ENCODE data around the gene SLC6A12. TPM values are rescaled to one million over a fixed set of nuclear protein-coding genes. Genes with fewer than 3 reads are reported as not detected.
"Not testable (repeated sequence)": the region's sequence is repeated elsewhere in the genome, so short reads cannot be mapped to it uniquely, and the experiment has no call there.

SLC6A12 gene
- total RNA-seq, 2 donors from 2014 or later: 0.33 to 6.7 TPM

DNA sequence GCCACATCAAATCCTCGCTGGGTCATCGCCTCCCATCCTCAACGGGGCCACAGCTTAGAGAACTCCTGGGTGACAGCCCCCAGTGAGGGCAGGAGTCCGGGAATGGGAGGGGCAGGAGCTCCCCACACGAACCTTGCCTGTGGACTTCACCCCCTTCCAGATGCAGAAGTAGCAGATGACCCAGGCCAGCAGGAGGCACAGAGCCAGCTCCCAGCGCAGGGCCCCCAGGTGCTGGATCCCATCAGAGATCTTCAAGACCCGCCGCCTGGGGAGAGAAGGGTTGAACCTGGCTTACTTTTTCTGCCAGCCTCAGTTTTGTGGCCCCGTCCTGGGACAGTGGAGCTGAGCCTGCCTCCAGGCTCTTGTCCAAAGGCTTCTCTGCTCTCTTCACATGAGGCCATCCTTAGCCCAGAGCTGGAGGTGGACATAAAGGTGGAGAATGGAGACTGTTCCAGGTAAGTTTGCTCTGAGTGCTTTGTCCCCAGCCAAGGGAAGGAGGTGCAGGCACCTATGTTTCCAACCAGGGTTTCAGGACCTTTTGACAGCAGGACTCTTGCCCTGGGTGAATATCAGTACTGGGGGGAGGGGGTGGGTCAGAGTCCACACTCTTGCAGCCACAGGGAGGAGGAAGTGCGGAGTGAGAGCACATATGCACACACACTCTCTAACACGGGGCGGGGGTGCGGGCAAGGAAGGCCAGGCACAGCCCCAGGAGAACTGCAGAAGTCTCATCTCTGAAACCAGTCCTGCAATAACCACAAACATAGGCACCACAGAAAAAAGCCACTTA, 23.3 kb upstream of the SLC6A12 start:
- no peak for ATAC-seq
- peak in 1 of 4 donors; percentile 28 for DNase-seq
- no peak for TF ChIP-seq POLR2A (IDR thresholded peaks at IDR 0.05)
- TF ChIP-seq, protein P1, sequence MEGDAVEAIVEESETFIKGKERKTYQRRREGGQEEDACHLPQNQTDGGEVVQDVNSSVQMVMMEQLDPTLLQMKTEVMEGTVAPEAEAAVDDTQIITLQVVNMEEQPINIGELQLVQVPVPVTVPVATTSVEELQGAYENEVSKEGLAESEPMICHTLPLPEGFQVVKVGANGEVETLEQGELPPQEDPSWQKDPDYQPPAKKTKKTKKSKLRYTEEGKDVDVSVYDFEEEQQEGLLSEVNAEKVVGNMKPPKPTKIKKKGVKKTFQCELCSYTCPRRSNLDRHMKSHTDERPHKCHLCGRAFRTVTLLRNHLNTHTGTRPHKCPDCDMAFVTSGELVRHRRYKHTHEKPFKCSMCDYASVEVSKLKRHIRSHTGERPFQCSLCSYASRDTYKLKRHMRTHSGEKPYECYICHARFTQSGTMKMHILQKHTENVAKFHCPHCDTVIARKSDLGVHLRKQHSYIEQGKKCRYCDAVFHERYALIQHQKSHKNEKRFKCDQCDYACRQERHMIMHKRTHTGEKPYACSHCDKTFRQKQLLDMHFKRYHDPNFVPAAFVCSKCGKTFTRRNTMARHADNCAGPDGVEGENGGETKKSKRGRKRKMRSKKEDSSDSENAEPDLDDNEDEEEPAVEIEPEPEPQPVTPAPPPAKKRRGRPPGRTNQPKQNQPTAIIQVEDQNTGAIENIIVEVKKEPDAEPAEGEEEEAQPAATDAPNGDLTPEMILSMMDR (IDR thresholded peaks at IDR 0.05): no peak
- H3K36me3 ChIP-seq (replicated peaks in 1 of 2; ENCODE audit: insufficient read depth in 1 of 2, low read depth in 2 of 2): no peaks in the 10 kb centered on the region
- intact Hi-C loops (cut with DNase I): no loop called here
- H3K27ac ChIP-seq: no peak overlapping the region
- no peaks in the 10 kb centered on the region for H3K4me1 ChIP-seq
- H3K9me3 ChIP-seq: no peaks in the 10 kb centered on the region
- H3K4me3 ChIP-seq: no peak overlapping the region
- no peaks in the 10 kb centered on the region for H3K27me3 ChIP-seq
- WGBS, 2 donors: 67 to 71% methylated on average over 12 to 13 of the region's 13 CpGs

DNA sequence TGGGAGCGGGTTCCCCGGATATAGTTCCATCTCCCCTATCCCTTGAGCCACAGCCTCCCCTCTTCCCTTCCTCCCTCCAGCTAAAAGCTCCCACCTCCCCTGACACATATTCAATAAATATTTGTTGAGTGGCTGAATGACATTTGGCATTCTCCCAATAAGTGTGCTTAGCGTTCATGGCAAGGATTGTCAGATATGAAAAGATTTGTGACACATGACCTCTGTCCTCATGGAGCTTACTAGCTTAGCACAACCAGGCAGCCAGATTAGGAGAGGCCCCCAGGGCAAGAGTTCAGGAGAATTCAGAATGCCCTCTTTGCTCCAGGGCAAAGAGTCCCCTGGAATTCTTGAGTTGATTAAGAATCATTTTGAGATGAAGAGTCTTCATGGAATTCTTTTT, 22.5 kb upstream of the SLC6A12 start:
- no peaks in the 10 kb centered on the region for H3K9me3 ChIP-seq
- WGBS, 2 donors: 64 to 71% methylated on average over 3 of the region's 3 CpGs
- no peaks in the 10 kb centered on the region for H3K27me3 ChIP-seq
- ATAC-seq (no peak), DNase-seq (no peak)
- intact Hi-C loops (cut with DNase I): no loop called here
- no peaks in the 10 kb centered on the region for H3K4me1 ChIP-seq
- TF ChIP-seq POLR2A (IDR thresholded peaks at IDR 0.05): no peak
- TF ChIP-seq, protein P1 (IDR thresholded peaks at IDR 0.05): no peak
- no peak overlapping the region for H3K4me3 ChIP-seq
- H3K36me3 ChIP-seq (replicated peaks in 1 of 2; ENCODE audit: insufficient read depth in 1 of 2, low read depth in 2 of 2): no peaks in the 10 kb centered on the region
- H3K27ac ChIP-seq: no peak overlapping the region

DNA sequence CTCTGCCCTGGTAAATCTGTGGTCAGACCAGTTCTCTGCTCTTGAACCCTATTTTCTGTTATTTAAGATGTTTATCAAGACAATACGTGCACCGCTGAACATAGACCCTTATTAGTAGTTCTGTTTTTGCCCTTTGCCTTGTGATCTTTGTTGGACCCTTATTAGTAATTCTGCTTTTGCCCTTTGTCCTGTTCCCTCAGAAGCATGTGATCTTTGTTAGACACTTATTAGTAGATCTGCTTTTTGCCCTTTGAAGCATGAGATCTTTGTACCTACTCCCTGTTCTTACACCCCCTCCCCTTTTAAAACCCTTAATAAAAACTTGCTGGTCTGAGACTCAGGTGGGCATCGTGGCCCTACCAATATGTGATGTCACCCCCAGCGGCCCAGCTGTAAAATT, 22.0 kb upstream of the SLC6A12 start:
- 75% methylated on average over 4 of the region's 4 CpGs for WGBS, 2 donors
- H3K9me3 ChIP-seq; intact Hi-C loops (cut with DNase I); H3K27me3 ChIP-seq; ATAC-seq; H3K36me3 ChIP-seq (replicated peaks in 1 of 2; ENCODE audit: insufficient read depth in 1 of 2, low read depth in 2 of 2); H3K27ac ChIP-seq; H3K4me1 ChIP-seq; DNase-seq; H3K4me3 ChIP-seq: not testable (repeated sequence)

DNA sequence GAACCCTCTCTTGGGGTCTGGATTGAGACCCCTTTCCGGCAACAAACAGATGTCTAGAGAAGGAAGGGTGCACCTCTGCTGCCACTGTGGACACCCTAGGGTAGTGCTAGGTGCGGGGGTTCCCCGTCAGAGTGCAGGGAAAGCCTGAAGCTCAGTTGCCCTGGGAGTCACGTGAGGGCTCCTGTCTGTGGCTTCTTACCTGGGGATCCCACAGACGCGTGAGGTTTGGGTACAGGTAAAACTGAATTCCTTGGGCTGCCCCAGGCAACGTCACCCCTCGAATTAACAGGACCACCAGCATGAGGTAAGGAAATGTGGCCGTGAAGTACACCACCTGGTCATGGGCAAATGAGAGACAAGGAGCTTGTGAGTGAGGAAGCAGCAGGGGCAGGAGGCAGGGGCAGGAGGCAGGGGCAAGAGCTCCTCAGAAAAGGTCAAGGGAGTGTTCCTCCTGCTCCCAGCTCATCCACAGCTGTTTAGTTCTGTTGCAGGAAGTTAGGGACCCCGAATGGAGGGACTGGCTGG, 21.0 kb upstream of the SLC6A12 start:
- Histone ChIP-seq H3K4me1 (no peaks in the 10 kb centered on the region), H3K27ac (no peak overlapping the region), H3K4me3 (no peak overlapping the region), H3K27me3 (no peaks in the 10 kb centered on the region), H3K36me3 (replicated peaks in 1 of 2; ENCODE audit: insufficient read depth in 1 of 2, low read depth in 2 of 2) (no peaks in the 10 kb centered on the region), H3K9me3 (no peaks in the 10 kb centered on the region)
- no peak for DNase-seq
- 89 to 94% methylated on average over 6 to 10 of the region's 10 CpGs for WGBS, 2 donors
- ATAC-seq: no peak
- TF ChIP-seq, protein P1 (IDR thresholded peaks at IDR 0.05): no peak
- TF ChIP-seq POLR2A (IDR thresholded peaks at IDR 0.05): no peak
- intact Hi-C loops (cut with DNase I): no loop called here

DNA sequence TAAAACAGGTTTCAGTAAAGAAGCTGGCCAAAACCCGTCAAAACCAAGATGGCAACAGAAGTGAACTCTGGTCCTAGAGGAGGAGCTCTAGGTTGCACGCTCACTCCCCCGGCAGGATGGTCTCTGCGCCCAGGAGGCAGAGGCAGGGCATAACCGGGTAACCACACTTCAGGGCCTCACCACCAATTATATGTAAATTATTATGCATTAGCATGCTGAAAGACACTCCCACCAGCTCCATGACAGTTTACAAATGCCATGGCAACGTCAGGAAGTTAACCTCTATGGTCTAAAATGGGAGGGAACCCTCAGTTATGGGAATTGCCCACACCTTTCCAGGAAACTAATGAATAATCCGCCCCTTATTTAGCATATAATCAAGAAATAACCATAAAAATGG, 20.1 kb upstream of the SLC6A12 start:
- 68 to 79% methylated on average over 6 to 7 of the region's 7 CpGs for WGBS, 2 donors
- Histone ChIP-seq H3K4me3 (no peak overlapping the region), H3K9me3 (no peaks in the 10 kb centered on the region), H3K4me1 (no peaks in the 10 kb centered on the region), H3K27ac (no peak overlapping the region), H3K36me3 (replicated peaks in 1 of 2; ENCODE audit: insufficient read depth in 1 of 2, low read depth in 2 of 2) (no peaks in the 10 kb centered on the region), H3K27me3 (no peaks in the 10 kb centered on the region)
- TF ChIP-seq POLR2A (IDR thresholded peaks at IDR 0.05): no peak
- TF ChIP-seq, protein P1 (IDR thresholded peaks at IDR 0.05): no peak
- intact Hi-C loops (cut with DNase I): no loop called here
- DNase-seq: no peak
- ATAC-seq: no peak

Data from body of pancreas (tissue), 4 donors.